HG03575 (cell line): Measurements from ENCODE around the gene PIK3C2G.
"Not testable (repeated sequence)": the region's sequence is repeated elsewhere in the genome, so short reads cannot be mapped to it uniquely, and the experiment has no call there.

Experiments used
- ATAC-seq: cut with Tn5 transposase; IDR thresholded peaks from one replicate; pipeline ENCODE4 v1.9.1; 2021; ENCODE audit not compliant: unreplicated experiment, insufficient number of reproducible peaks, low FRiP score; ENCODE audit errors: extremely low read depth

The PIK3C2G gene

DNA sequence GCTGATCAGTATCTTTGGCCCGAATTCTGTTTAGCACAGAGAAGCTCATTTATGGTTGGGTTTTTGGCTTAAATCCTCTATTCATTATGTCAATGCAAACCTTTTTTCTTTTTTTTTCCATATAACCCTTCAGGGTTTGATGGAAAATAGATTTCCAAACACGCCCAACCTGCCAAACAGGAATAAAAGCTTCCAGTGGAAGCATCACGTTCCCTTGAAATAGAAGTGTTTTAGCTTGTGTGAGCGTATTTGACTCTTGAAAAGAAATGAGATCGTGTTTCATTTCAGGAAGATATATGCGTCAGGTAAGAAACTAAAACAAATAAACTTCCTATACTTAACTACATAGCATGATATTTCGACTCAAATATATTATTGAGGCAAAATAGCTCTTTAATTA is at the start of gene PIK3C2G:
PIK3C2G (plus strand) TSS at position 246 of the 400 bp plus-strand sequence. CDS start 20,564 bp downstream, outside the sequence.
- no peak for ATAC-seq

DNA sequence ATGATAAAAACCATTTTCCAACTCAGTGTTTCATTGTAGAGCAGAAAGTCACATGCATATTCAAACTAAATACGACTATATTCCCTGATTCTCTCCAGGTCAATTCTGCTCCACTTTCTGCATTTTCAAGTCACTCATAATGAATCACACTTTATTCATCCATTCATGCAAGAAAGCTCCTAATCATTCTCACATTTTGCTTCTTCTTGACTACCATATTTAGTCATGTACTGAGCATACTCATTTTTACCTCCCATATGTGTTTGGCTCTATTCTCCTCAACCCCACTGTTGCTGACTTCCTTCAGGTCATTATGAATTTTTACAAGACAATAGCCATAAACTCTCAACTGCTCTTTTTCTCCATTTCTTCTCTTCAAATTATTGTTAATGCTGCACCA is 43.4 kb upstream of the PIK3C2G start:
- no peak for ATAC-seq

DNA sequence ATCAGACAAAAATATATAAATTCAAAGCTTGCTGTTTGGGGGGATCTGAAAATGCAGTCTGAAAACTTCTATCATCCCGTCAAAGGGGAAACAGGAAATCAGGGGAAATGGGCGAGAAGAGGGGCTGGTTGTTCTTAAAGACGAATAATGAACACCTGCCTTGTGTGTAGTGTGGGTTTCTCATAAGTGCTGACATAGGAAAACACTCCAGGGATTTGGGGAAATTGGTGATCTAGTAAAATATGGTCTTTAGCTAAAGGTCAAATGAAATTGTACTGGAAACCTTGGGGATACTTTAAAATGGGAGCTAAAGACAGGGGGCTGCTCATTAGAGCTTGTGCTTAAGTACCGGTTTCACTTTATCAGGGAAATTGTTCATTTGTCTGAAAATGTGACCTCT is 39.6 kb upstream of the PIK3C2G start:
- no peak for ATAC-seq

GRCh38 chr12:18222699-18223098 is 38.6 kb upstream of the PIK3C2G start:
- ATAC-seq: no peak

DNA sequence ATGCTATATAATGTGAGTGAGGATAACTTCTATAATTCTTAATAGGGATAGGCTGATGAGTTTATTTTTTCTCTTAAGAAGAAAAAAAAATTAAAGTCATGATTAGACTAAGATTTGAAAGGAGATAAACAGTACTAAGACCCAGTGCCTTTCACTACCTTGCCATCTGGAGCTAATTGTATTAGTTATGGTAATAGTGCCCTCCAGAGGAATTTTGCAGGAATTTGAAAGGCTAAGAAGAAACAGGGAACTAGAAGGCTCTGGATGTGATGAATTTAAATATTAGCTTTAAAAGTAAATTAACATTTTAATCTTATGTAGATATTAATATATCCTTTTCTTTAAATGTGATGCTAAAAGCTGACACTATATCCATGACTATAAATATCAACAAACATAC is 36.6 kb upstream of the PIK3C2G start:
- ATAC-seq: no peak

DNA sequence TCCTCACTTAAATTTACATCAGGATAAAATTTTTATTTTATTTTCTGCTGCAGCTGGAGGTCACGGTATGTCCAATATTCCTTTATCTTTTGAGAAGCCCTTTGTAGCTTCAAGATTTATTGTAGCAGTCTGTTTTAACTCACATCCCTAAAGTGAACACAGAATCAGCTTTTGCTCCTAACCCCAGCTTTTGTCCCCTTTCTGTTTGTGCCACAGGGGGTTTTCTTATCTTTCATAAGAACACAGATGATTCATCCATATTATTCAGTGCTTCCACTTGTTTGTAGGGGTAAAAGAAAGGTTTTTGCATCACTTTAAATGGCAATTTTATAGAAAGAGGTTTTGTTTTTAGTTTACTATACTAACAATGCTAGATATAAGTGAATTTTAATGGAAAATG is 21.8 kb upstream of the PIK3C2G start:
- ATAC-seq: no peak

DNA sequence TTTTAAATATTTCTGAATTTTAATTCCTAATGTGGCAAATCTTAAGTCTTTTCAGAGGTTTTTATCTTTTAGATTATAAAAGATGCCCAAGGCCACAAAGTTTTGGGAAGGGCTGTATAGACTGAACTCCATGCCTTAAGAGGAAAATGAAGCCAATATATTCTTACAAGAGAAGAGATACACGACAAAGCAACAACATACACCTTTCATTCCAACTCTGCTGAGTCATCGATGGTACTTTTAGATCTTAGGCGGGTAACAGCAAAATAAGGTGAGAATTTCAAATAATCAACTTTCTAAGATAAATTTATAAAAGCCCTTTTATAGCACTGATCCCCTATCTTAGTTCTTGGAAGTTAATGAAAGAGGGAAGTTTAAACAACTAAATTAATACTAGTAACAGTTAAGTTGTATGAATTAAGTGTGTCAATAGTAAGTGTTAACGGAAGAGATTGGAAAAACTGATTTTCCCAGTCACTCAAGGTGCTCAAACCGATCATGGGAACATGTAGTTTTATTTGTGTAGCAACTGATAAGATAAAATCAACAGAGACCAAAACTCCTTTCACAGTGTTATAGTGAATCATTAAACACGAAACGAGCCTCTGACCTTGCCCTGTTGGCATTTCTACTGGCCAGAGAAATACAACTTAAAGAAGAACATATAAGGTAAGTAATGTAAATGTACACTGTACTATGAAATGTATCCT is 18.8 kb upstream of the PIK3C2G start:
- no peak for ATAC-seq

DNA sequence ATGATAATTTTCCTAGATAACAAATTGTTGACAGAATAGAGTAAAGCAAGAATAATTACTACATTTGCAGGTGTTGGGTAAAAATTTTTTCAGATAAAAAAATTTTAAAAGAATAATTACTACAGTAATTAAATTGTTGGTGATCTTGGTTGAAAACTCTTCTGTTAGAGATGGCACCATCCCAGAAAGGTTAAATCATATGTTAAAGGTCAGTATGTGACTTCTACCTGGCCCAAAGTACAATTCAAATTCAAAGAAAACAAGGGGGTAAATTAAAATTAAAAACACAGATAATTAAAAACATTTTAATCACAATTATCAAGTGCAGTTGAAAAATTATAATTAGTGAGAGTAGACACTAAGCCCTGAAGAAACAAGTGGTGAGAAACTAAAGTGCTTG is 18.1 kb upstream of the PIK3C2G start:
- no peak for ATAC-seq

GRCh38 chr12:18246066-18246465 is 15.3 kb upstream of the PIK3C2G start:
- ATAC-seq: no peak

DNA sequence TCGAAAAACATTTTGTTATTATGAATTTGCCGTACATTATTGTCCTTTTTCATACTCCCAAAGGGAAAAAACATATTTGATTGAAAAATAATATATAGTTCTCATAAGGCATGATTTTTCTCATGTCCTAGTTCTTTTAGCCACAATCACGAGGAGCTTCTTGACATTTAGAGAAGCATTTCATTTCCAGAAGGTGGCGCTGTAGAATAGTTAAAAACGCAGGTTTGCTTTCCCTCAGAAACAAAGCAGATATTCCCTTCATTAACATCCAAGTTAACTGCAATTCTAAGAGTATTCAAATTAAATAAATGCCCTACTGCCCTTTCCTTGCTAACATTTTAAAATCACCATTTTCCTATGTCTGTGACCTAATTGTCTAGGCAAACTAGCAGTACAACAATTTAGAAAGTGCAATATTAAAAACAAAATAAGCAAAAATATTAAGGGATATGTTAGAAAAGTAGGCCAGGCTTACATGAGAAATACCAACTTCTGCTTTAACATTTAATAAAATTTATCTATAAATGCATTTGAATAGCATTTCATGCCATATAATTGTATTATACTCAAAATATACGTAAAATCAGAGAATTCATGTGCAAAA is 10.9 kb upstream of the PIK3C2G start:
- no peak for ATAC-seq

DNA sequence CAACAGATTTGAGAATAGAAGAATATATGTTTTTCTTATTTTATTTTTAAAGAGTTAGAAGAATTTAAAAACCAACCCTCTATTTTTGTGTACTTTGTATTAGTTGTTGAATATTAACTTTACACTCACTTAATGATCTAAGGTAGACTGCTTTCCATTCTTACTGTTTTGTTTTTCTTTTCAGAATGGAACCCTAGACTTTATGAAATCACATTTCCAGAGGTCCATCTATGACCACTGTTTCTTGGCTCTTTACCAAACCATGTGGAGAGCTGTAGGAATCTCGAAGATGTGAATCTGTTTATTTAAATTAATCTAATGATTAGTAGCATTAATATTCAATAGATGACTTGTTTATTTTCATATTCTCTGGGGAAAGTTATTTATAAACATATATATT is 7.2 kb upstream of the PIK3C2G start:
- ATAC-seq: no peak

DNA sequence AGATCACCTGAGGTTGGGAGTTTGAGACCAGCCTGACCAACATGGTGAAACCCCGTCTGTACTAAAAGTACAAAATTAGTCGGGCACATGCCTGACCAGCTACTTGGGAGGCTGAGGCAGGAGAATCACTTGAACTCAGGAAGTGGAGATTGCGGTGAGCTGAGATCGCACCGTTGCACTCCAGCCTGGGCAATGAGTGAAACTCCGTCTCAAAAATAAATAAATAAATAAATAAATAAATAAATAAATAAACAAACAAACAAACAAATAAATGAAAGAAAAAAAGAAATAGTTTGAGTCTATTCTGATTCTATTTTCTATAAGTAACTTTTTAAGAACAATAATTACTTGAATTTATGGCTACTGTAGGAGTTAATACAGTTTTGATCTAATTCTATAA is 6.3 kb upstream of the PIK3C2G start:
- ATAC-seq: not testable (repeated sequence)

GRCh38 chr12:18257251-18257650 is 4.1 kb upstream of the PIK3C2G start:
- ATAC-seq: no peak

DNA sequence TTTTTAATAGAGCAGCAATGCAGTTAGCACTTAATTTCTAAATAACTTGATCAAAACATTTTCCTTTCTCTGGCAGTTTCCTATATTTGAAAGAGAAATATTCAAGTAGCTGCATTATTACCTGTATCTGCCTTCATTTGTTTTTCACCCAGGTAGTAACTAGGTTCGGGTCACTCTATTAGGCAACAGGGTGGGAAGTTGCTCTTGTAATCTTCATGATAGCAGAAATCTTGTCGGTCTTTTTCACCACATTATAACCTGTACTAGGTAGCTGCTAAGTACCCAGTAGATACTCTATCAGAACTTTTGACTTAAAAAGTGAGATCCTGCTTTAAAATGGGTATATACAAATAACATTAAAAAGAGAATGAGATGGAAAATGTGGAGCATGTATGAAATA is 2.4 kb upstream of the PIK3C2G start:
- no peak for ATAC-seq

DNA sequence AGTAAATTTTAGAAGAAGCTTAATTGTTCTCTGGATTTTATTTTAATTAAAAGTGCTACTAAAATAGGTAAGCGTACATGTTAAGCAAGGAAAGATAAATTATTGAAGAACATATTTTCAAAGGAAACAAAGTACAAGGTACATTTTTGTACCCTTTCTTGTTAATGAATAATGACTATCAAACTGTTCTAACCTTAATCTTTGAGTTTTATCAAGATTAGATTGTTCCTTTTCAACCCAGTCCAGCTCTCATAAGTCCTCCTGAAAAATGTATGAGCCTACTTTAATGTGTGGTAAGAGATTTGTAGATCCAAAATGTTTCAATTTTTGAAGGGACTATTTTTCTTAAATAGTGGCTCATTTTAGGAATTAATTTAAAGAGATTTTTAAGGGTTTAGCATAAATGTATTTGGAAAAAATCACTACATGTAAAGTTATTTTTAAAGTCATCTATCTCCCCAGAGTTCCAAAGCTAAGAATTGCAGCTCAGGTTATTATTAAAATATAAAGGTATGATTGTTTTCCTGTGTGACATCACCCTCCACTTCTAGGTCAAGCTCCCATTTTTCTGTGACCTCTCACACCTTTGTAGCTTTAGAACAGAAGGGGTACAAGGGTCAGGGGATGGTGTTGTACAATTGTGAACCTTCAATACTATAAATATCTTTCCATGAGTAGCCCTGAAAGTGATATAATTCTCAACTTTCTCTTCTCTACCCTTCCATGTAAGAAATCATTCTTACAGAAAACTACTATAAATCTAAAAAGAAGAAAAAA is 1.2 kb upstream of the PIK3C2G start:
- ATAC-seq: no peak

- no peak for ATAC-seq
These were observed 588 bp downstream of the PIK3C2G start for GRCh38 chr12:18261906-18262305.

- ATAC-seq: no peak
These were observed 1.2 kb downstream of the PIK3C2G start for GRCh38 chr12:18262514-18262913.

- no peak for ATAC-seq
These were observed 3.3 kb downstream of the PIK3C2G start for GRCh38 chr12:18264581-18265075.

GRCh38 chr12:18267427-18268099 is 6.2 kb downstream of the PIK3C2G start:
- no peak for ATAC-seq
